ENCODE data around the gene MCM5.
"Not testable (repeated sequence)": the region's sequence is repeated elsewhere in the genome, so short reads cannot be mapped to it uniquely, and the experiment has no call there.

MCM5 gene

DNA sequence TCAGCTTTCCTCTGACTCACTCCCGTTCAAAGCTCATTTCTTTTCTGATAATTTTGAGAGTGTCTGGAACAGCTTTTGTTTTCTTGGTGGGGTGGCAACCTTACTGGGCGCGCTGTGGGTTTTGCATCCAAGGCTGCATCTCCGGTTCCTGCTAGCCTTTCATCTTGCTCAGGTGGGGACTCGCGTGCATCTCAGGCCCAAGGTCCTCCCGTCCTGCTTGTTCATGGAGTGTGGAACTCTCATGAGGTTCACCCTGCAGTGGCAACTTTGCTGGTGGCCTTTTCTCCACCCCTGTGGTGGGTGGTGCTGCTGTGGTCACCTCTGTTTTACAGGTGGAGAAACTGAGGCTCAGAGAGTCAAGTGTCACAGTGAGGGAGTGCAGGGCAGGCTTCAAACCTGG lies 25.6 kb downstream of the MCM5 start:
- no peak for DNase-seq (ENCODE audit: low read depth)

DNA sequence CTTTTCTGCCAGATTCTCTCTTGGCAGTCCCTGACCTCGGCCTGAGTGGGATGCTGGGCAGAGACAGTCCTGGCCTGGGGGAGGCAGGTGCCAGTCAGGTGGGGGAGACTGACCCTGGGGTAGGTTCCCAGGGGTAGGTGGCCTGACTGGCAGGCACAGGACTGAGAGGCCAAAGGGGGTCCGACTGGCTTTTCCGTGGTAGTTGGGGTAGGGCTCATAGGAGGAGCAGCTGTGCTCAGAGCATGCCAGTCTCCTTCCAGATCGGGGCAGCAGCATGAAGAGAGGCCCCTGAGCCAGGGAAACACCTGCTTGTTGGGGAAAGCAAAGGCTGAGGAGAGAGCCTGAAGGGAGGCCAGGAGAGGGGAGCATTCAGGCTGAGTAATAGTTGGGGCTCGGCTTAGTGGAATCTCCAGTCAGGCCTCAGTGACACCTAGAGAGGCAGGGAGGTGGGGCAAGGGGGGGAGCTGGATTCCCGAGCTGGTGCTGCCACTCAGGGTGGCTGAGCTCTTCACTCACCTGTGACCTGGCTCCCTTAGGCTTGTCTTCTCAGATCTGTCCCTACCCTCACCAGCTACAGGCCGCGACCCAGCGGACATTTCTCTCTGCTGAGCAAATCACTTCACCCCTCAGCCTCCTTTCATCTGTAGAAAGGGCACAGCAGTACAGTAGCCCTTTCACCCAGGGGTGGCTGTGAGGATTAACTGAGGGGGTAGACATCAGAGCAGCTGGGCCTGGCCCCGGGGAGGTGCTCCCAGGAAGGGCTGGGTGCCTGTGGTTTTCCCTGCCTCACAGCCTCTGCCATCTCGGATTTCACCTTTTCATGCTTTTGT lies 26.2 kb downstream of the MCM5 start:
- DNase-seq (ENCODE audit: low read depth), result peak; percentile 9
- no peak overlapping the region for H3K4me3 ChIP-seq (ENCODE audit: low read depth, low read length)

More for the DNA sequence above, 25.6 kb downstream of the MCM5 start:
- no peak overlapping the region for H3K4me3 ChIP-seq (ENCODE audit: low read depth, low read length)

DNA sequence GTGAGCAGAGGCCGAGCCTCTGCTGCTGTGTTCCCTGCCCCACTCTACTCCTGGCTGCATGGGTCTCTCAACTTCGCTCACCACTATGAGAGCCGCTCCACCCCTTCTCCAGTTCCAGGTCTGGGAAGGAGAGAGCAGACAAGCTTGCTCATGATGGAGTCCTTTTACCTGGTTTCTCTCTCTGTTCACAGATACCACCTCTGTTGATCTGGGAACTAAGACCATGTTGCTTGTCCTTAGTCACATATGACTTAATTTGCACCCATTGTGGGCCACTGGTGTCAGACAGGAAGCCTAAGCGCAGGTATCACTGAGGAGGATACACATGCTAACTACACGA lies 26.8 kb downstream of the MCM5 start:
- no peak for DNase-seq (ENCODE audit: low read depth)
- H3K4me3 ChIP-seq (ENCODE audit: low read depth, low read length), result no peak overlapping the region

DNA sequence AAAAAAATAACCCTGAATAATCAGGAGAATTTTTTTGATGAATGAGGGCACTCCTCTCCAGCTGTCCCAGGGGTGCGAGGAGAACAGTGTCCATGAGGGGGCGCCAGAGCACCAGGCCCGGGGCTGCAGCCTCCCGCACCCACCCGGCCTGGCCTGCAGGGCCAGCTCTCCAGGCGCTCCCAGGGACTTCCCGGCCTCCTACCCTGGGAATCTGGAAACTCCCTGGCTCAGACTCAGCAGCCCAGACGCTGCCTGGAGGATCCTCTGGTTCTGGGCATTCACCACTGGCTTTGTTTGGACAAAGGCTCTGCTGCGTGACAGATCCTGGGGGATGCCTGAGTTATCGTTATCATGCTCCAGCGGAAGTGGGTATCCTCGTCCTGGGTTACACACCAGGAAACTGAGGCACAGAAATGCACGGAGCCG lies 31.0 kb downstream of the MCM5 start:
- H3K4me3 ChIP-seq (ENCODE audit: low read depth, low read length), result no peak overlapping the region
- peak; percentile 60 for DNase-seq (ENCODE audit: low read depth)

DNA sequence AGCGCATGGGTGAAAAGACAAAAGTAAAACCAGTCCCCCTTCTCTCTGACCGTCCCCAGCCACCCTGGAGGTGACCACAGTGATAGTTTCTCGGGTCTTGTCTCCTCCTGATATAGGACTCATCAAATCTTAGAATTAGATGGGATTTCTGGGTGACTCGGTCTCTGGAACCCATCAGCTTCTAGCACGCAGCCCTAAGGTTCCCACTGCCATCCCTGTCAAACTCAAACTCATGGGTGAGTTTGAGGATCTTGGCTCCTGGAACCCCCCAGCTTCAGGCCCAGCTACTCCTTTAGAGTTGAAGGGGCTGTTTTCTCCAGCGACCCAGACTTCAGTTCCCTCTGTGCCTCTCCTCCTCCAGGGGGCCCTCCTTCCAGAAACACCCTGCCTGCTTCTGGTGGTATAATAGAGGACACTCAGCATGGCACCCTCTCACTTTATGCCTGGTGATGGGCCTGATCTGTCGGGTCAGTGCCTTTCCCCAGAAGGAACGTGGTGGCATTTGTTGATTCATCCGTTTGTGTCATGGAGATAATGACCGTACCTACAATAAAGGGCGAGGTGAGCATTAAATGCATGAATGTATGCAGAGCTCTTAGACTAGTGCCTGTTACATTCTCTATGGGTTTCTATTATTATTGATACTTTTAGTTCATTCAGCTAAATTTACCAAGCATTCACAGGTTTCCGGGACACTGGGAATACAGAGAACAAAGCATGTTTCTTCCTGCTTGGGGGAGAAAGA lies 31.7 kb downstream of the MCM5 start:
- H3K4me3 ChIP-seq (ENCODE audit: low read depth, low read length), result no peak overlapping the region
- no peak for DNase-seq (ENCODE audit: low read depth)

DNA sequence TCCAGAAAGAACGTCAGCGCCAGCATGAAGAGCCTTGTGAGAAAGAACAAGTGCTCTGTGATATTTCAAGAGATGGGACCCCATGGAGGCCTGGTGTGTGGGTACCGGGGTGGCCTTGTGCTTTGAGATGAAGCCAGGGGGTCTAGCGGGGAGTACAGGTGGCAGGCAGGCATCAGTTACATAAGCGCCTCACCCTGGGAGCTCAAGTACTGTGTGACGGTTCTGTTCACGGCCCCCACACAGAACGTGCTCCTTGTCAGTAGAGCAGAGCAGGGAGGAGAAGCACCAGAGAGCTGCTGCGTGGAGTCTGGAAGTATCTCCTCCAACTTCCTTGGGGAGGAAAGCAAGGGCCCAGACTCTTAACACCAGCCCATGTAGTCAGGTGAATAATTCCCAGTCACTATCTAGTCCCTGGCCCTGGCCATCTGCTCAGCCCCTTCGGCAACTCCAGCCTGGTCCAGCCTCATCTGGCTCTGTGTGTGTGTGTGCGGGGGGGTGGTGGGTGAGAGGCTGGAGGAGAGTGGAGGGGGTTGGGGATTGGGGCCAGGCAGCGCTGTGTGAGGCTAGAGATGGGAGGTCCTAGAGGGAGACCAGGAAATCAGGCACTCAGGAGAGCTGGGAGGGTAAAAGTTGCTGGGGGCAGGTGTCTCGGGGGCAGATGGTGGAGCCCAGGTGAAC lies 32.4 kb downstream of the MCM5 start:
- DNase-seq (ENCODE audit: low read depth), result no peak
- H3K4me3 ChIP-seq (ENCODE audit: low read depth, low read length), result no peak overlapping the region

DNA sequence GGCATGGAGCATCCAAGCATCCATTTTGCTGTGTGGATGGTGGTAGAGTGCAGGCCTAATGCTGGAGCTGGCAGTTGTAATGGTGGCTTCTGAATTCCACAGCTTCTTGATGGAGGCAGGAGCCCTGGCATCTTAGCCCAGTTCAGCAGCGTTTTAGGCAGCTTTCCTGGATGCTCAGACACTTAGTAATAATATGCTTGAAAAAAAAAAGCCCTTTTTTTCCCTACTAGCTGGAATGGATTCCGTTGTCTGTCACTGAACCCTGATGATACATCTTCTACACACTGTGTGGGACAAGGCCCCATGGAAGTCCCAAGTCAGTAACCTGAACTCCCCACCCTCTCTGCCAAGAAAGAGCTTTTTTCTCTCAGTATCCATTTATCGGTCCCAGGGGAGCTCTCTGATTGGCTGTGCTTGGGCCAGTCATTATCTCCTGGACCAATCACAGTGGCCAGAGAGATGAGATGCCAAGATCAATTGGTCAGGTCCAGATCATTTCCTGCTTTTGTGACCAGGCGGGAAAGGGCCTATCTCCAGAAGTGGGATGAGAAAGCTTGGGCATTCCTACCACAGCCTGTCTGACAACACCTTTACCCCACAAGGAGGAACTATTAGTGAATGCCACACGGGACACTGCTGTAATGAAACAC lies 34.2 kb downstream of the MCM5 start:
- DNase-seq (ENCODE audit: low read depth), result no peak
- H3K4me3 ChIP-seq (ENCODE audit: low read depth, low read length), result no peak overlapping the region

DNA sequence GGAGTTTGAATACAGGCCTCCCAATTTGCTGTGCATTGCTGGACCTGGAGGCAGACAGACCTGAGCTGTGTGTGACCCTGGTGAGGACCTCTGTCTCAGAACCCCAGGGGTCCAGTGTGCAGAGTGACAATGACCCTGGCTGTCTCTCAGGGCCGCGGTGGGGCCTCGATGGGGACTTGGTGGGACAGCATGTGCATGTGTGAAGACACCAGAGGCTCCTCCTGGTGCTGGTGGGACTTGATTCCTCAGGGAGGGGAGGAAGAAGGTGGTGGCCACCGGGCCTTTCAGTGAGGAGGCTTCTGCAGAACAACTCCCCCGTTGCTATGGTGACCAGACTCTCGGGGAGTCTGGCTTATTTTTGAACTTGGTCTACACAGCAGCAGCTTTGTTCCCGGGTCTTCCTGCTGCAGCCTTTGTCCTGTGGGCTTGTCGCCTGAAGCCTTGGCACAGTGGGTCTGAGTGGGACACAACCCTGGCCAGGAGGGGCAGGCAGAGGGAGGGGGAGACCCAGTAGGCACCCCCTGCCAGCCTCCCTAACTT lies 35.3 kb downstream of the MCM5 start:
- no peak for DNase-seq (ENCODE audit: low read depth)
- no peak overlapping the region for H3K4me3 ChIP-seq (ENCODE audit: low read depth, low read length)

DNA sequence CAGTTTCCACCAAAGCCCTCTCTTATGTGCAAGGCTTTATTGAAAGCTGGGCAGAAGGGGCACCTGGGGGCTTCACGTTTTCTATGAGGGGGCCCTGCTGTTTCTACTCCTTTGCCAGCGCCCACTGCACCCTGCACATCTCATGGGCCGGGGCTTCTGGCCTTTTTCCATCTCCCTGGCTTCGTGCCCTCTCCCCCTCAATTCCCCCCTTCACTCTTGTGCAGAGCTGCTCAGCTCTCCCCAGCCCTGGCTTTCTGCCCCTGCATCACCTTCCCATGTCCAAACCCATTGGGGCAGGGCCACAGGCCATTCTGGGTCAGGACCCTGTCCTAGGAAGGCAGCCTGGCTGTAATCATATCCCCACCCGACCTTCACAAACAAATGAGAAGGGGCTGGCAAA lies 36.5 kb downstream of the MCM5 start:
- no peak overlapping the region for H3K4me3 ChIP-seq (ENCODE audit: low read depth, low read length)

DNA sequence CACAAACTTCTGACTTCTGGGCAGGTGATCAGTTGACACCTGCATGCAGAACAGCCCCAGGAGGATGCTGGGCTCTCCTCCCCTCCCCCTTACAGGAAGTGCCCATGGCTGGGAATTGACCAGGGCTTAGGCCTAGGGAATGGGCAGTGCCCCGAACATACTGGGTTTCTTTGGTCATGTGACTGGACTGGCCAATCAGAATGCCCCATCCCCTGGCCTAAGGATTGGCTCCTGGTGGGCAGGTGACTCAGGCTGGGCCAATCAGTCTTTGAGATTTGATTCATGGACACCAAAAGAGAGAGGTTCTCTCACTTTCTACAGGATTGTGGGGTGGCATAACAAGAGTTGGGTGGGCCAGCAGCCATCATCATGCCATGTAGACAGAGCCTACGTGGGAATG lies 37.1 kb downstream of the MCM5 start:
- DNase-seq (ENCODE audit: low read depth), result no peak
- H3K4me3 ChIP-seq (ENCODE audit: low read depth, low read length), result no peak overlapping the region

More for the DNA sequence above, 36.5 kb downstream of the MCM5 start:
- no peak for DNase-seq (ENCODE audit: low read depth)

DNA sequence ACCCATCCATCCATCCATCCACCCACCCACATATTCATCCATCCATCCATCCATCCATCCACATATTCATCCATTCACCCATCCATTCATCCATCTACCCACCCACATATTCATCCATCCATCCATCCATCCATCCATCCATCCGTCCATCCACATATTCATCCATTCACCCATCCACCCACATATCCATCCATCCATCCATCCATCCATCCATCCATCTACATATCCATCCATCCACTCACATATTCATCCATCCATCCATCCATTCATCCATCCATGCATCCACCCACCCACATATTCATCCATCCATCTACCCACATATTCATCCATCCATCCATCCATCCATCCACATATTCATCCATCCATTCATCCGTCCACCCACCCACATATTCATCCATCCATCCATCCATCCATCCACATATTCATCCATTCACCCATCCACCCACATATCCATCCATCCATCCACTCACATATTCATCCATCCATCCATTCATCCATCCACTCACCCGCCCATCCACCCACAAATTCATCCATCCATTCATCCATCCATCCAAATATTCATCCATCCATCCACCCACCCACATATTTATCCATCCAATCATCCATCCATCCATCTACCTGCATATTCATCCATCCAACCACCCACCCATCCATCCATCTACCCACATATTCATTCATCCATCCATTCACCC lies 38.9 kb downstream of the MCM5 start:
- not testable (repeated sequence) for DNase-seq (ENCODE audit: low read depth); H3K4me3 ChIP-seq (ENCODE audit: low read depth, low read length)

DNA sequence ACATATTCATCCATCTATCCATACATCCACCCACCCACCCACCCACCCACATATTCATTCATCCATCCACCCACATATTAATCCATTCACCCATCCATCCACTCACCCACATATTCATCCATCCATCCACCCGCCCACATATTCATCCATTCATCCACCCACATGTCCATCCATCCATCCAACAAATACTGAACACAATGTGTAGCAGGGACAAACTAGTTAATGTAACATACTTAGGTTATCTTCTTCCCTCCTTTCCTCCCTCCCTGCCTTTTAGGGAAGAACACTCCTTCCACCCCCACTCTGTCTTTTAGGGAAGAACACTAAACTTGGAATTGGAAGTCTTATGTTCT lies 39.4 kb downstream of the MCM5 start:
- DNase-seq (ENCODE audit: low read depth), result no peak
- H3K4me3 ChIP-seq (ENCODE audit: low read depth, low read length), result no peak overlapping the region

DNA sequence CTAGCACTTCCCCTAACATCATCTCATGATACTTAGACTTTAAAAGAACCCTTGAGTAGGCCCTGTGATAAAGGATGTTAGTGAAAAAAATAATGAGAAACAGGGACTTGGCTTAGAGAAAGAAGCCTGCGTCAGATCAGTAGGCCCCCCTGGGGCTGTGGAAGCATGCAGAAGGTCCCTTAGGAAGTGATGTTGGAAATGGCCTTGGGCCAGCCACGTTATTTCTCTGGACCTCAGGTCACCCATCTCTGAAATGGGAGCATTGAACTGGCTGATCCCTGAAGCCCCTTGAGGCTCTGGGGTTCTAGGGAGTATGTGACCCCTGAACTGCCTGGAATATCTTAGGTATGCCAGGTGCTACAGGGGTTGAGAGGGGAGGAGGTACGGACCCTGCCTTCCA lies 40.2 kb downstream of the MCM5 start:
- no peak for DNase-seq (ENCODE audit: low read depth)
- H3K4me3 ChIP-seq (ENCODE audit: low read depth, low read length), result no peak overlapping the region

DNA sequence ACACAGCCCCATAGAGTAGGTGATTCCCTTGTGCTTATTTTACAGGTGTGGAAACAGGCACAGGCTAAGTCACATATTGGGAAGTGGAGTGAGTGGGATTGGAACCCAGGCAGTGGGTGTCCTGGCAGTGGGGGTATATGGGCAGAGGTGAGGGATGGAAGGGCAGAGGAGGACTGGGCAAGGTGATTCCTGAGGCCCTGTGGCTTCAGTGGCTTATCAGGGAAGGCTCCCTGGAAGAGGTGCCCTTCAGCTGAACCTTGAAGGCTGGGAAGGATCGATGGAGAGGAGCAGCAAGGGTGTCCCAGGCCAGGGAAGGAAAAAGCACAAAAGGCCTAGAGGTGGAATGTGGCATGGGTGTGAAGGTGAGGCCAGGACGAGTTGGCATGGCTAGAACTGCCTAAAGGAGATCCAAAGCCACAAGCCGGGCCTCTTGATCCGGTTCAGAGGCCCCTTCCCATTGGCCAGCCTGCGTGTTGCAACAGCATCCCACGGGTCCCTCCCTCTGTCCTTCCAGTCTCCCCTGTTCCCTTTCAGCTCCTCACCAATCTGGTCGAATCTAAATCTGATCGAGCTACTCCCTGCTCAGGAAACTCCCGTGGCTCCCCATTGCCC lies 41.7 kb downstream of the MCM5 start:
- no peak overlapping the region for H3K4me3 ChIP-seq (ENCODE audit: low read depth, low read length)
- no peak for DNase-seq (ENCODE audit: low read depth)

DNA sequence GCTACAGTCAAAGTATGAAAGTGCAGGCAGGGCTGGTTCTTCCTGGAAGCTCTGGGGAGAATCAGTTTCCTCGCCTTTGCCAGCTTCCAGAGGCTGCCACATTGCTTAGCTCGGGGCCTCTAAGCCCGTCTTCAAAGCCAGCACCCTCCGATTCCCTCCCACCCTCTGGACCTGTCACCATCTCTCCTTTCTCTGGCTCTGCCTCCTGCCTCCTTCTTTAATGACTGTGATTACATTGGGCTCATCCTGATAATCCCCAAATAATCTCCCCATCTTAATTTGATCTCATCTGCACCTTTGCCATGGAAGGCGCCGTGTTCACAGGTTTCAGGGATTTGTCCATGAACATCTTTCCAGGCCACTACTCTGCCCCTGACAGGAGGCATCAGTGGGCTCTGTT lies 42.5 kb downstream of the MCM5 start:
- no peak overlapping the region for H3K4me3 ChIP-seq (ENCODE audit: low read depth, low read length)
- no peak for DNase-seq (ENCODE audit: low read depth)

DNA sequence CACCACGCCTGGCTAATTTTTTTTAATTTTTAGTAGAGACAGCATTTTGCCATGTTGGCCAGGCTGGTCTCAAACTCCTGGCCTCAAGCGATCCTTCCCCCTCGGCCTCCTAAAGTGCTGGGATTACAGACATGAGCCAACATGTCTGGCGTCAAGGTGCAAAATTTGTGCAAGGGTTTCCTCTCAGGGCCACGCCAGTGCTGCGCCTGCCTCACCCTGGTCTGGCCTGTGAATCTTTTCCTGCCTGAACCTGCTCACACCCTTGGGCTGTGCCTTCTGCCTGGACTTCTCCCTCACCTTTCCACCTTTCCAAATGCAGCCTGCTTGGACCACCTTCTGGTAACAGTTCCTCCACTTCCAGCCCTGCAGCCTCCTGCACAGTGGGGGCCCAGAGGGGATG lies 43.4 kb downstream of the MCM5 start:
- DNase-seq (ENCODE audit: low read depth), result no peak
- no peak overlapping the region for H3K4me3 ChIP-seq (ENCODE audit: low read depth, low read length)

DNA sequence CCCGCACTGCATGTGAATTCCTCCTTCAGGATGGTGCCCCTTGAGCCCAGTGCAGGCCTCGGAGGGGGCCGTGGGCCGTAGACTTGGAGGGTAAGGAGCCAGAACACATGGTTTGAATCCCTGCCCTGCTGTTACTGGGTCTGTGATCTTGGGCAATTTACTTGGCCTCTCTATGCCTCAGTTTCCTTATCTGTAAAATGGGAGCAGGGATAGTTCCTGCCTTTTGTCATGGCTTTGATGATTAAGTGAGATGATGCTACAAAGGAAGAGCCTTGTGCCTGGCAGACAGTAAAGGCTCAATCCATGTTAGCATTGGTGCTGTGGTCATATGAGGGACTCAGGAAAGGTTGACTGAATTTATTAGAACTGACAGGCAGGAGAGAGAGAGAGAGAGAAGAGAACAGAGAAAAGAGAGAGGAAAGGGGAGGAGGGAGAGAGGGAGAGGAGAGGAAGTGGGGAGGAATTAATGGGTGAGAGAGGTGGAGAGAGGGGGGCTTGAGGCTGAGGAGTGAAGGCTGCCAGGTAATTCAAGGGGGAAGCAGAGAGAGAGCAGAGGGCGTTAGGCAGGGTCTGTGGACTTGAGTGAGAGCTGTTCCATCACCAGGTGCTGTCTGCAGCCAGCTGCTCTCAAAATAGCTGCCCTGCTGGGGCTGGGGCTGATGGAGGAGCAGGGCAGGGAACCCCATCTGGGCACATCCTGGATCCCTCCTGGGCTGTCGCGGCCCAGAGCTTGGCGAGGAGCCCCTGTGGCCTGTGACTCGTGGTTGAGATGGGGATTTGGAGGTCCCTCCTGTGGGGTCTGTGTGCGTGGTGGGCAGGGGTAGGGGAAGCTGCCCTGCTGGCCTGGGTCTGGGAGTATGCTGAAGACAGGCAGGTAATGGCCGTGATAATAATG lies 44.1 kb downstream of the MCM5 start:
- H3K4me3 ChIP-seq (ENCODE audit: low read depth, low read length), result no peak overlapping the region
- DNase-seq (ENCODE audit: low read depth), result no peak
